SU-DHL-6 (cell line): ENCODE data around the gene CALHM3.

ENCODE experiments used
- CTCF ChIP-seq: fragments of 200-600 bp; sonication (generic); IDR thresholded peaks from one replicate; pipeline ENCODE4 v1.5.1; 2017; ENCODE audit warnings: antibody characterized with exemption, mild to moderate bottlenecking, low read length, moderate library complexity; ENCODE audit not compliant: insufficient read depth, poor library complexity, severe bottlenecking
- EZH2phosphoT487 ChIP-seq: fragments of 200-600 bp; sonication (generic), shearing (Covaris generic); conservative IDR thresholded peaks from 2 replicates; pipeline ENCODE4 v1.6.1; 2018; ENCODE audit warnings: mild to moderate bottlenecking, antibody characterized with exemption, low read length, moderate library complexity, mixed read lengths

GRCh38 chr10:103442031-103442461 is 37.0 kb downstream of the CALHM3 start:
- TF ChIP-seq CTCF (no peak), EZH2phosphoT487 (no peak)
